Stimulated activated CD4-positive, alpha-beta T cell treated with anti-CD3 and anti-CD28 coated beads, Interleukin-15, amount 100 ng/mL, for 48 hours (primary cell): ENCODE measurements around the gene SPINK2.
A peak's percentile ranks its signal among the peaks of the same experiment; 100 is the strongest.

Experiments
- DNase-seq, 2 donors: peaks; one replicate each; pipeline ENCODE4 v3.0.0-alpha.2; 2020; ENCODE audit warnings: low read depth in 2 of 2

Gene SPINK2

DNA sequence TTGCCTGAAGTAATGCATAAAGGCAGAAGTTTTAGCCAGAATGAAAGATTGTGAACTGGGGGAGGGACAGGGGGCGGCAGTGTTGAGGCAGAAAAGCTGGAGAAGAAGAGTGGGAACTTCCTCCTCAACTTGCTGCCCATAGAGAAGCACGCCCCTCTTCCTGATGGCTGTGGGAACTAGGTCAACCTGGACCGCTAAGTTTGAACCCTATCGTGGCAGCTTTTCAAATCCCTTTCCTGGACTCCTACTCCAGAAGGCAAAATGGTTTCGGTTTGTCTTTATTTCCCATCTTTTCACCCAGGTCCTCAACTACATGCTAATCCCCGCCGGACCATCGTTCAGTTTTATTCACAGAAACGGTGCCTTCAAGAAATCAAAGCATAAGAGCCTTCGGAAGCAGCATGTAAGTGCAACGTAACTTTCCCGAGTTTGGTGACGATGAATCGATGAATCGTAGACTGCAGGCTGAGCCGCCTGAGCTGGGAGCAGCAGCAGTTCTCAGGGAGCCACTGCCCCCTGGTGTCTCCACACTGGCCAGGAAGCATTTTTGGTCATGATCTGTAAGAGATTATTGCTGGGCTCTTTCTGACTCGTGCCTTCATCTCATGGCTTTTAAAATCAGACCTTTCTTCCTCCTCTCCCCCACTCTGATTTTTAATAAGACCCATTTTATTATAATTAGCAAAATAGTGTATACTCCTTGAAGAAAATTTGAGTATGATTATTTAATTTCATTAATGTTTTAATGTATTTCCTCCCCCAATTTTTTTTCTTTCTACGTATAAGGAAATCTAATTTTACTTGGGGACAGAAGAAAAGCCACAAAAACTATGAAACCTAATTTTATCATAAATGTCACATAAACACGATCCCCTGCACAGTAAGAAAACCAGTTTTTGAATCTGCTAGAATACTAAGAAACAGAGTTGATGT is 21.4 kb downstream of the SPINK2 start:
- DNase-seq = peak; percentile 72 to 77

DNA sequence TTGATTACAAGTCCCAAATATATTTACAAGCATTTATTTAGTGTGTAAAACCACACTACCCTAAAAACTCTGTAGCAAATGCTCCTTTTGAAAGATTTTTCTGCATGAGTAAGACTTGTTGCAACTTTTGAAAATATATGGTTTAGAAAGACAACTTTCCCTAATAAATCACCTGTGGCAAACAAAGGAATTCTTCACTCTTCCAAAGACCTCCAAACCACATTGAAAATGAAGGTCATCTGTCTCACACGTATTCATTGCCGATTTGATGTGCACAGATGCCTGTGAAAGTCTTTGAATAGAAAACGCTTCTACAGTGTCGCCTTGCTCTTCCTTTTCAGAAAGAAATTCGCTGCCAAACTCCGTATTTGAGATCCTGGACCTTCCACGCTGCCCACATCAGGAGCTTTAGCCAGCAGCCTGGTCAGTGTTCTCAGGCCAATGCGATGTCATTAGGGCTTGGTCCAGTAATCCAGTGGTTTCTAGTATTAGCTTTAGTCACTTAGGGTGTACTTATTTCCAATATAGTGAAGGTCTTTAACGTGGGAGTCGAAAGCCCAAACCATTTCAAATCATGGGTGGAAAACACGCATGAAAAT is 22.2 kb downstream of the SPINK2 start:
- no peak for DNase-seq

DNA sequence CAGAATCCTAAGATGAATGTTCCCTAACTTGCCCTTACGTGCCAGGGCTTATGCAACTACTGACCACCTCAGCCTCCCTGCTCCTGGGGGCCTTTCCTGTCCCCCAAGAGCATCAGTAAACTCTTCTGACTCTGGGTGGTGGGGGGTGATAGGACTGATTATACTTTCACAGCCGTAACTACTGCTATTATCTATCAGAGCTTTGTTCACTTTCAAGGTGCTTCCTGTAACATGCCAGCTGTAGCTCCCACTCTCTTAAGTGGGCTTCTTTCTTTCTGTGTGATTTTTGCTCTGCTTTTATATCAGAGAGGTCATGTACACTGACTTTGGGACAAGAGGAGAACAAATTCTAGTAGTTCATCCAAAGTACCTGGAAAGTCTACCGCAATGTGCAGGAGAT is 25.3 kb downstream of the SPINK2 start:
- no peak for DNase-seq

DNA sequence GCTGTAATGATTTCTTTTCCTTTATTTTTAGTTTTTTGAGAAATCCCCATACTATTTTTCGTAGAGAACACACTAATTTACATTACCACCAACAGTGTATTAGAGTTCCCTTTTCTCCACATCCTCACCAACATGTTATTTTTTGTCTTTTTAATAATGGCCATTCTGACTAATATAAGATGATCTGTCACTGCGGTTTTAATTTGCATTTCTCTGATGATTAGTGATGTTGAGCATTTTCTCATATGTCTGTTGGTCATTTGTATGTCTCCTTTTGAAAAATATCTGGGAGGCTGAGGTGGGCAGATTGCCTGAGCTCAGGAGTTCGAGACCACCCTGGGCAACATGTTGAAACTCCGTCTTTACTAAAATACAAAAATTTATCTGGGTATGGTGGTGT is 30.2 kb downstream of the SPINK2 start:
- DNase-seq = no peak

DNA sequence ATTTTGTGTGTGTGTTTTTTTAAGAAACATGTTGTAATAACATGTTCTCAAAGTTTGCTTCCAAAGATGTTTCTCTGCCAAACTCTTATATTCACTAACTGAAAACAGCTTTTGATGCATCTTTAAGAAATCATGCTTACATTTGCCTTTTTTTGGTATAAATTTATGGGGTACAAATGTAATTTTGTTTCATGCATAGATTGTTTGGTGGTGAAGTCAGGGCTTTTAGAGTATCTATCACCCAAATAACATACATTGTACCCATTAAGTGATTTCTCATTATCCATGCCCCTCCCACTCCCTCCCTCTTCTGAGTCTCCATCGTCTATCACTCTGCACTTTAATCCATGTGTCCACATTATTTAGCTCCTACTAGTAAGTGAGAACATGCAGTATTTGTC is 30.8 kb downstream of the SPINK2 start:
- DNase-seq = no peak

DNA sequence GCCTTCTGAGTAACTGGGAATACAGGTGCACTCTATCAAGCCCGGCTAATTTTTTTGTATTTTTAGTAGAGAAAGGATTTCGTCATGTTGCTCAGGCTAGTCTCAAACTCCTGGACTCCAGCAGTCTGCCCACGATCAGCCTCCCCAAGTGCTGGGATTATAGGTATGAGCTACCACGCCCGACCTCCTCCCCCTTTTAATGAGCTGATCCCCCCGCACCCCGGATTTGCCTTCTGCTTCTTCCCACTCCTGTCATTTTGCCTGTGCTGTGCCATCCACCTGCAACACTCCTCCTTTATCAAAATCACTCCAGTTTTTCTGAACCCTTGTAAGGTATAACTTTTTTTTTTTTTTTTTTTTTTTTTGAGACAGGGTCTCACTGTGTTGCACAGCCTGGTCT is 33.4 kb downstream of the SPINK2 start:
- DNase-seq = no peak

DNA sequence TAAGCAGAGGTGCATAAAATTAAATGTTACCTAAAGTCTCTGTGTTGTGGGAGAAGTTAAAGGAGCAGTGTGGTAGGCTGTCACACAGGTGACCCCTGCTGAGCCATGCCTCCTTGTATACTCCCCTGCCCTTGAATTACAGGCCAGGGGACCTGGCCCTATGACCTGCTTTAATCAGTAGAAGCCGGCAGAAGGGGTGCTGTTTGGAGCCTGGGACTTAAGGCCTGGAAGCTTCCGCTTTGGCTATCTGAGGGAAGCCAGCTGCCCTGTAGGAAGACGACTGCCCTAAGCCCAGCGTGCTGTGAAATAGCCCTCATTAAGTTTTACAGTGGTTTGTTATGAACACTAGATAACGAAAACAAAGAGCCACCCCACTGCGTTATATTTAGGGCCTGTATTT is 34.1 kb downstream of the SPINK2 start:
- DNase-seq = no peak

DNA sequence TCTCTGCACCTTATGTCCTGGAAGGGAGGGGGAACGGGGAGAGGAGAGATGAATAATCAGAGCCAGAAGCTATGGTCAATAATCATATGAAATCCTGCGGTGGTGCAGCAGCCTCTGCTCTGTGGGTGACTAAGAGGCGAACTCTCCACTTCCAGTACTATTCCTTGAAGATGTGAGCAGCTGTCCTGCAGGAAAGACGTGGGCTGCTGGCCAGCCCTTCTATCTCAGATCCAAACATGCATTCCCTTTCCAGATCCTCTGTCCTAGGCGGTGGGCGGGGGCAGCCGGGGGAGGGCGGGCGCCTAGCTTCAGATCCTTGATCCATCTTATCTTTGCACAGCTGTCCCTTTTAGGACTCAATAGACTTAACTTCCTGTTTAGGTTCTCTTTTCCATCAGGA is 34.5 kb downstream of the SPINK2 start:
- DNase-seq = no peak

DNA sequence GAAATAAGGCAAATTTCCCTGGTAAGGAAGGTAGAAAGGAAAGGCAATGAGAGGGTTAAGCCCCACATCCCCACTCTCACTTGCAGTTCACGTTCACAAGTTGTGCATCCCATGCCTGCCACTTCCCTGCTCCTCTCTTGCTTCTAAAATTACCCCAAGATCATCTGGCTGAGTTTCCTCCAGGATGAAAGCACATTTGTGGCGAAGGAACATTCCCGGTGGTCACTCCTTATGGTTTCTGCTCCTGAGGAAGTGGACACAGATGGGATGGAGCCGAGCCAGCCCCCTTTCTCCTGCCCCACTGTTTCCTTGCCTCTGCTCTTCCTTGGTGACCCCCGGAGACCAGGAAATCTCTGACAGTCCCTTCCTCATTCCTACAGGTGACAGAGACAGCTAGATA is 37.5 kb downstream of the SPINK2 start:
- no peak for DNase-seq

DNA sequence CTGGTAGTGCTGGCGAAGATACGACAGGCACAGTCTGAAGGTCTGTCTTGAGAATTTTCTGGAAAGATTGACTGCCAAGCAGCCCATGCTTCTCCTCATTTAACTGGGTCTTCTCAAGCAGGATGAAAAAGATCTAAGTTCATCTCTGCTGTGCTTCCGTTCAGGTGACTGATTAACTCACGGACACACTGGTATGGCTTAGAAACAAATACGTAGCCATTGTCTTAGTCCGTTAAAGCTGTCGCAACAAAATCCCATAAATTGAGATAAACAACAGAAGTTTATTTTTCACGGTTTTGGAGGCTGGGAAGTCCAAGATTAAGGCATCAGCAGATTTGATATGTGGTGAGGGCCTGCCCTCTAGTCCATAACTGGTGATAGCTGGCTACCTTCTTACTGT is 39.5 kb downstream of the SPINK2 start:
- DNase-seq = no peak

DNA sequence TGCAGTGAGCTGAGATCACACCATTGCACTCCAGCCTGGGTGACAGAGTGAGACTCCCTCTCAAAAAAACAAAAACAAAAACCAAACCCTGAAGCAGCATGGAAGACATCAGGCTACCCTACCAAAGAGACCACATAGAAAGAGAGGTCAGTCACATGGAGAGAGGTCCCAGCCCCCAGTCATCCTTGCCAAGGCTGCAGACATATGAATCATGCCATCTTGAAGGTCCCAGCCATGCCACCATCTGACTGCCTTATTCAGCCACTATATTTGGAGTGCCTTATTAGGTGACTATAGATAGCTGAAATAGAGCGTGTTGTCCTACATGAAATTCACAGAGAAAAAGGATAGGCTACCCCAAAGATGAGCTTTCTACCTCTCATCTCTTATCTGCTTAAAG is 48.2 kb downstream of the SPINK2 start:
- no peak for DNase-seq

DNA sequence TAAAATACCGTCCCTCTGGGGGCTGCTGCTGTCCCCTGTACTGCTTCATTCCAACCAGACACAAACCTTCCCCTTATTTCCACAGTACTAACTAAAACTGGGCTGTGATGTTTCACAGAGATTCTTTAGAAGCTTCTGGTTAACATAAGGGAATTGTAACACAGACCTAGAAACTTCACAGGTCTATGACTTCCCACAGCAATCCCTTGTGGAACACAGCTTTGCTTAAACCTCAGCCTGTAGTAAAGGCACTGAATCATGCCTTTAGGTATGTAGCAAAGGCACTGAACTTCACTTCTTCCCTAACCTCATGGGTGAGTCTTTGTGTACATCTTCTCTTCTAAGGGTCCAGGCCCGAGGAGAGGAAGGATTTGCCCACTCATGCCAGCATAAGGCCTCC is 49.4 kb downstream of the SPINK2 start:
- no peak for DNase-seq

DNA sequence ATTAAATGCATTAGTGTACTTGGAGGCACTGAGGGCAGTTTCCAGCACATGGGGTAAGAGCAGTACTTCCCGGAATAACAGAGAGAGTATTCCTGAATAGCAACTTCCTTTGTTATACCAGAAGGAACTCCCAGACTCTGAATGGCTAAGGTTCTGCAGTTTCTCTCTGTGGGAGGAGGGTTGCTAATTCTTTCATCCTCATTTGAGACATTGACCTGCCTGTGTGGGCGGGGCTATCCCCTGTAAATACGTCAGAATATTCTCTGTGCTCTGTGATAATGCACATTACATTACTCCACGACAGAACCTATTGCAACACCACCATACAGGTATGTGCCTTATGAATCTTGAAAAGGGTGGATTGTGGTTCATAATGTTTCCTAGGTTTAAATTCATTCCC is 52.7 kb downstream of the SPINK2 start:
- no peak for DNase-seq

DNA sequence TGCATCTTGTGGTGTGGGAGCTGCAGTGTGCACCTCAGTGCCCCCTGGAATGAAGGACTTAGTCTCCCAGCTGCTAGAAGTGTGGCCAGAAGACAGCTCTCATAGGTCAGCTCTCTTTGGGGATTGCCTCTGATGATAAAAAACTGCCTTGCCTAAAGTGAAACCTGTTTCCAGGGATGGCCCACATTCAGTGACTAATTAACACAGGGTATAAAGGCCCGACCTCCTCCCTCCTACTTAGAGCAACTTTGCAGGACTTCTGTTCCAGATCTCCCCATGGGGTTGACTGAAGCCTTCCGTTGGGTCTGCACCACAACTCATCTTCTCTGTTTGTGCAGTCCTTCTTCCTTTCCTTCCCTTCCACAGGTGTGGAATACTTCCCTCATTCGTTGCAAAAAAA is 53.2 kb downstream of the SPINK2 start:
- no peak for DNase-seq

DNA sequence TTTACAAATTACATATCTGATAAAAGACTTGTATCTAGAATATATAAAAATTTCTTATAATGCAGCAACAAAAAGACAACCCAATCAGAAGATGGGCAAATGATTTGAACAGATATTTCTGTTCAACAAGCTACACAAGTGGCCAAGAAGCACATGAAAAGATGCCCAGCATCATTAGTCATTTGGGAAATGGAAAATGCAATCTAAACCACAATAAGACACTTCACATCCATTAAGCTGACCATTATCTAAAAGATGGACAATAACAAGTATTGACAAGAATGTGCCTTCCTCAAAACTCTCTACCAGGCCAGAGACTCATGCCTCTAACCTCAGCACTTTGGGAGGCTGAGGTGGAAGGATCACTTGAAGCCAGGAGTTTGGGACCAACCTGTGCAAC is 53.9 kb downstream of the SPINK2 start:
- no peak for DNase-seq

DNA sequence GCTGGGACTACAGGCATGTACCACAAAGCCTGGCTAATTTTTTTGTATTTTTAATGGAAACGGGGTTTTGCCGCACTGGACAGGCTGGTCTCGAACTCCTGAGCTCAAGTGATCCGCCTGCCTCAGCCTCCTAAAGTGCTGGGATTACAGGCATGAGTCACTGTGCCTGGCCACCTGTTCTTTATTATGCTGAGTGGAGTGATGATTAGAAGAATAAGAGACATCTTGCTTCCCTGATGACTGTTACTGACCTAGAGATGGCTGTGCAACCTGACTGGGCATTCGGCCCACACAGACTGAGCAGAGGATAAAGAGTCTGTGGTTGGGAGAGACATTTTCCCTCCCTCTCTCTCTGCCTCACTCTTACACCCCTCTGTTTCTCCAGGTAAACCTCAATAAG is 56.7 kb downstream of the SPINK2 start:
- DNase-seq = no peak

DNA sequence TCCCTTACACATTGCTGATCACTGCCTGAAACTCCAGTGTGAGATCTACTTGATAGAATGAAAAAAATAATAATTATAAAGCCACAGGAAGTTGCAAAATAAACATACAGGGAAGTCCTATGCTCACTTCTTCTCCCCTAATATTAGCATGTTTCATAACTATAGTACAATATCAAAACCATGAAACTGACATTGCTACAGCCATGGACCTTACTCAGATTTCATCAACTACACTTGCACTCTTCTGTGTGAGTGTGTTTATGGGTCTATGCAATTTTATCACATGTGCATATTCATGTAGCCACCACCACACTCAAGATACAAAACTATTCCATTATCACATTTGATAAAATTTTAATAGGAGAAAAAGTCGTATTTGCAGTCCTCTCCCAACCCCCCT is 57.3 kb downstream of the SPINK2 start:
- no peak for DNase-seq

DNA sequence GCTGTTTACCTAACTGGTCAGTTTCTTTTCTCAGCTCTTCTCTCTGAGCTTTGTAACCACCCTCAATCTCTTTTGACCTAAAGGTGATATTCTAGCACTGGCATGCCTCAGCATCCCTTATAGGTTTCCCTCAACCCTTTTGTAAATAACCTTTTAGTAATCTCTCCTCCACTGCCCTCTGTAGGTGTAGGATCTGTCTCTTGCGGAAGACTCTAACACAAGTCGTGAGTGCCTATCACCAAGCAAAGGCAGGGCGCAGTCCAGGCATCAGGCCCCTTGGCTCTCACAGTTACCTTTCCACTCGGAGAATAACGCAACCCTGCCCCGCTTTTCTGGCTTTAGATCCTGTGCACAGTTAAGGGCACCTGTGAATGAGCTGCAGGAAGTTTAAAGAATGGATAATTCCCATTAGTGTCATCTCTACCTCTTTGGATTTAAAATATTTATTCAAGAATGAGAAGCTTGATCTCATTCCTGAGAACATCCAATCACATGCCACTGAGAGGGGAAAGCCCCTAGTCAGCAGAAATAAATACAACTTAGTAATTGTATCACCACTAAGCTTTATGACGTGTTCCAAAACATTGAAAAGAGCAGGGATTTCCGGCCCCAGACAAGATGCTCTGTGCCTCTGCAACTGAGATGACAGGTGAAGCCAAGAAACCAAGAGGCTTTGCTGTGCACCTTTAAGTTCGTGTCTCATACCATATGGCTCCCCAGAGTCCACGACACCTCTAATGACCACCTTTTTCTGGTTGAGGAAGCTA is 58.8 kb downstream of the SPINK2 start:
- DNase-seq = no peak

DNA sequence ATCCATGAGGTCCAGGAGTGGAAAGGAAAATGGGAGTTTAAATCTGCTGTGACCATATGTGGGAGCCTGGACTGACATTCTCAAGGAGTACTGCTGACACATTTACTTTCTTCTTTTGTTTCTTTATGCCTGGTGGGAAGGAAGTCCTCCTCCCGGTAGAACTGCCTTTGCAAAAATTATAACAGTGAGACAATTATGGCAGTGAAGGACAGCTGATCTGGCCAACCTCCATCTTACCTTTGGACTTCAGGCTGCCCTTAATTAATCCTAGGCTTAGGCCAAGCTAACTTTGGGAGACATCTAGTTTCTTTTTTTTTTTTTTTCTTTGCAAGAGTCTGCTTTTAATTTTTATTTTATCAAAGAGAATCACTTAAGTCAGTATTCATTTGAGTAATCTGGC is 61.3 kb downstream of the SPINK2 start:
- DNase-seq = no peak
